Frontal cortex (tissue), 4 donors: ENCODE data around the gene MUC5AC. TPM values are rescaled to one million over a fixed set of nuclear protein-coding genes. Genes with fewer than 3 reads are reported as not detected.
A peak's percentile ranks its signal among the peaks of the same experiment; 100 is the strongest.

Source experiments
- DNase-seq, 2 donors: peaks; one replicate each; pipeline ENCODE4 v3.0.0; 2012; ENCODE audit warnings: low spot score in 2 of 2
- FAIRE-seq: peaks from 2 replicates; lab custom pipeline; 2012; peaks lifted over from hg19 to GRCh38; lab: Jason Lieb, UNC
- total RNA-seq: library from RNA; depleted of rRNA; stranded (reverse); fragments of >200 nt; gene quantifications from one replicate; pipeline ENCODE4 v1.2.3, GENCODE V29; 2014
- donor health status: control.
- donor health status: control.
- donor health status: control.

The MUC5AC gene
- total RNA-seq, 1 donor from 2014 or later: not detected

GRCh38 chr11:1218256-1218787 is 60.6 kb downstream of the MUC5AC start:
- DNase-seq (no peak), FAIRE-seq (no peak)

DNA sequence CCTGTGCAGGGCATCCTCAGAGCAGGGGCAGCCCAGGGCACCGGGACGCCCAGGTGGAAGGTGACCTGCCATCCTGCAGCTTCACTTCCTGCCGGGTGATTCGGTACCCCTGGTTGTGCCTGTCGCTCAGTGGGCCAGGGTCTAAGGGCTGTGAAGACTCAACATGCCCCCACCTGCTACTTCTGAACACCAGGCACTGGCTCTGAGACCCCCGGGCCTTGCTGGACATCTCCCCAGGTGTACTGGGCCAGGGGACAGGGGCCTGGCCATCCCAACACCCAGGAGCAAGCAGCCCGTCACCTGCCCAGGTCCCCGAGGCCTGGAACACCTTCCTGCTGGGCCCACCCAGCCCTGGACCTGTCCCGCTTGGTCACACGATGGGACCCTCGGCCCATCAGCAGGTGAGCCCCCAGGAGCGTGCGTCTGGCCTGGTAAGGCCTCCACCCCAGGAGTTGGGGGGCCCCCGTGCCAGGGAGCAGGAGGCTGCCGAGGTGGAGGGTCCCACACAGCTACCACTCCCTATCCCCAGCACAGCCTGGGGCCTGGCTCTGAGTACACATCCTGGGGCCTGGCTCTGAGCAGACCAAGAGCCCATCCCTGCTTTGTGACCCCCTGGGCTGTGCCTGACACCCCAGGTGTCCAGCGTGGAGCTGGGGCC is 61.2 kb downstream of the MUC5AC start:
- no peak for FAIRE-seq
- DNase-seq: no peak

DNA sequence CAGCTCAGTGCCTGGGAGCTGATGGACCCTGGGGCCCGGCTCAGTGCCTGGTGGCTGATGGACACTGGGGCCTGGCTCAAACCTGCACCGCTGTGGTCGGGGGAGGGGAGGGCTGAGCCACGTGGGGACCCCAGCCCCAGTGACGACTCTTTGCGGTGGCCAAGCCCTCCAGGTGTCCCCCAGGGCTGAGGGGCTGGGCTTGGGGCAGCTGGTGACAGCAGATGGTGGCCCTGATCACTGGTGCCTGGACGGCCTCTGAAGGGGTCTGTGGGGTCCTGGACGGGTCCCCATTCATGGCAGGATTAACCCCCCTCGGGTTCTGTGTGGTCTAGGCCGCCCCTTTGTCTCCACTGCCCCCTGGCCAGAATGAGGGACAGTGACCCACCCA is 61.7 kb downstream of the MUC5AC start:
- FAIRE-seq (no peak), DNase-seq (no peak)

- DNase-seq: no peak
- FAIRE-seq: no peak
Measured at GRCh38 chr11:1219834-1220815, 62.4 kb downstream of the MUC5AC start.

- DNase-seq: no peak
- no peak for FAIRE-seq
Measured at GRCh38 chr11:1220941-1221721, 63.4 kb downstream of the MUC5AC start.

- DNase-seq: no peak
- no peak for FAIRE-seq
Measured at GRCh38 chr11:1221848-1222311, 64.1 kb downstream of the MUC5AC start.

DNA sequence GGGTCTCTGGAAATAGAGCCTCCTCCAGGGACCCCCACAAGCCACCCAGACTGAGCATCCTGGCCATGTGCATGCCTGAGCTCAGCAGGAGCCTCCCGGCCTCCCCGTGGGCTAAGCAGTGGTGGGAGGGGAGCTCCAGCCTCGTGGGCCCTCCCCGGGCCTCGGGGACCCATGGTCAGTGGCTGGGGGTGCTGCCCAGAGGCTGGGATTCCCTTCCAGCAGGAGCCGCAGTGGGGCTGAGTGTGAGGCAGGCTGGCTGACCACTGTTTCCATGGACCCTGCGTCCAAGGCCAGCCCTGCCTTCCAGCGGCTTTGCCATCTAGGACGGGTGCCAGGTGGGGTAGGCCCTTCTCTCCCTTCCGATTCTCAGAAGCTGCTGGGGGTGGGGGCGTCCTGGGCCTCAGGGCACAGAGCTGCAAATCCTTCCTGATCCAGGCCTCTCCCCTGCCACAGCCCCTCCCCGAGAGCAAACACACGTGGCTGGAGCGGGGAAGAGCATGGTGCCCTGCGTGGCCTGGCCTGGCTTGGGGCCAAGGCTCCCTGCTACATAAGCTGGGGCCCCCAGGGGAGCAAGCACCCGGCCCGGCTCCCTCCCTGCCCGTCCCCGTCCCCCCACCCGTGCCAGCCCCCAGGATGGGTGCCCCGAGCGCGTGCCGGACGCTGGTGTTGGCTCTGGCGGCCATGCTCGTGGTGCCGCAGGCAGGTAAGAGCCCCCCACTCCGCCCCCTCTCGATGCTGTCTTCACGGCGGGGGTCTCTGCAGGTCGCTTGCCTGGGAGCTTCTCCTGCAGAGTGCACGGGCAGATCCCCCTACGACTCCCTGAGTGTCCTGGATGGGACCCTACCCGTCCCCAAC is 65.0 kb downstream of the MUC5AC start, which contains the start of gene MUC5B:
Gene MUC5B, plus strand, starts transcription at position 576 of the 855 bp plus-strand sequence. Its CDS starts 58 bp downstream, at position 634.
- DNase-seq: no peak
- FAIRE-seq: no peak

DNA sequence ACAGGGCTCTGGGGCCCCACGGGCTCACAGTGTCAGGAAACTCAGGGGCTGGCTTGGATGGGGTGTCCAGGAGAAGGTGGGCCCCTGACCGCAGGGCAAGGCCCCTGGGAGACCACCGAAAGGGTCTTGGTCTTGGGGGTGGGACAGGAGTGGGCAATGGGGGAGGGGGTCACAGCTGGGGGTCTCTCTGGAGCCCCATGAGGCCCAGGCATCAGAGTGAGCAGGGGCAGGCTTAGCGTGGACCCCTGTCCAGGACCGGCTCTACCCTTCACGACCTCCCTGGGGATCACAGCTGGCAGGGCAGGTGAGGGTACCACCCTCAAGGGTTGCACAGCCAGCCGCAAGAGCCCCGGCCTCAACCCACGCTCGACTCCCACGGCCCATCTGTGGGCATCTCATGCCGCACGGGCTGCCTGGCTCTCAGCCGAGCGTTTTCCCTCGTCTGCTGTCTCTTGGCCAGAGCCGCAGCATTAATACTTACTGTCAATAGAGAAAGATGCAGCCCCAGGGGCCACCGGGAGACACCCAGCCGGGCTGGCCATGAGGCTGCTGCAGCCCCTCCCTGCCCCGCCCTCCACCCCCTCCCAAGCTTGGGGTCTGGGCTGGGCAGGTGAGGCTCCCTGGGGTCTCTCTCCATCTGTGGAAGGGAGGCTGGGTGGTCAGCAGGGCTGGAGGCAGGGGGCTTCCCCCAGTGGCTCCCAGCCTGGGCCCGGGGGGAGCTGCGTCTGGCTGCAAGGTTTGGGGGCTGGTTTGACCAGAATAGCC is 65.8 kb downstream of the MUC5AC start:
- no peak for FAIRE-seq
- DNase-seq: peak in 1 of 2 donors; percentile 70

- no peak for DNase-seq
Measured at GRCh38 chr11:1224111-1224490, 66.3 kb downstream of the MUC5AC start.

GRCh38 chr11:1224491-1225385 is 67.0 kb downstream of the MUC5AC start:
- DNase-seq (no peak), FAIRE-seq (no peak)

More at GRCh38 chr11:1224111-1224490, 66.3 kb downstream of the MUC5AC start:
- FAIRE-seq: no peak

- no peak for FAIRE-seq
- DNase-seq: no peak
Measured at GRCh38 chr11:1225386-1226225, 67.9 kb downstream of the MUC5AC start.

DNA sequence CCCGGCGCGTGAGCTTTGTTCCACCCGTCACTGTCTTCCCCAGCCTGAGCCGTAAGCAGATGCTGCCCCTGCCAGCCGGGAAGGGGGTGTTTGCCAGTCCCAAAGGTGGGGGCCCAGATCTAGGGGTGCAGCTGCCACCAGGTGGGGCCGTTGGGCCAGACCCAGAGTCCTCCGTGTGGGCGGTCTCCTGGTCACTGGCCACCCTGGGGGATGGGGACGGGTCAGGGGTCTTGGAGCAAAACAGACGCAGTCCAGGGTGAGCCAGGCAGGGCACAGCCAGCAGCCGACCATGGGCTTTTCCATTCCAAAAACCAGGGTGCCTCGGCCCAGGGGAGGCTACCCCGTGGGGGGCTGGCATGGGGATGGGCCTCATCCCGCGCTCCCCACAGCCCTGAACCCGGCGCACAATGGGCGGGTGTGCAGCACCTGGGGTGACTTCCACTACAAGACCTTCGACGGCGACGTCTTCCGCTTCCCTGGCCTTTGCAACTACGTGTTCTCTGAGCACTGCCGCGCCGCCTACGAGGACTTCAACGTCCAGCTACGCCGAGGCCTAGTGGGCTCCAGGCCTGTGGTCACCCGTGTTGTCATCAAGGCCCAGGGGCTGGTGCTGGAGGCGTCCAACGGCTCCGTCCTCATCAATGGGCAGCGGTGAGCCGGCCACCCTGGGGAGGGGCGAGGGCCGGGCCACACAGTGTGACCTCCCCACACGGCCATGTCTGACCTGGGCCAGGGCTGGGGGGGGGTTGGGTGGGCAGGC is 68.7 kb downstream of the MUC5AC start:
- no peak for FAIRE-seq
- no peak for DNase-seq

- DNase-seq (no peak), FAIRE-seq (no peak)
Measured at GRCh38 chr11:1226986-1227550, 69.3 kb downstream of the MUC5AC start.

- no peak for FAIRE-seq
- DNase-seq: no peak
Measured at GRCh38 chr11:1227551-1228100, 69.9 kb downstream of the MUC5AC start.
